Measurements from ENCODE around the gene CAB39L.

CAB39L gene

DNA sequence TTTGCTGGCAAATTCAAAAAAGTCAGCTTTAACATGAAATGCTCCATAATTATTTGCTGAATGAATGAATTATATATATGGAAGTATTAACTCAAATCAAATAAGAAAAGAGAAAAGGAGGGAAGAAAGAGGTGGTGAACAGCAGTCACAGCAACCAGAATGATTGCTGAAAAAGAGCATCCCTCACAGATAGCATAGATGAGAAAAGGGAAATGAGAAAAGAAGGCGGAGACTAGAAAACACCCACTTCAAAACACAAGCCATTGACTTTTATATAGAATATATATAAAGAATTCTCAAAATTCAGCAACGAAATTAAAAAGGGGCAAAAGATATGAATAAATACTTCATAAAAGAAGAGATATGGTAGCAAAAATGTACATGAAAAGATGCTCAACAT lies 75.2 kb downstream of the CAB39L start:
- Histone ChIP-seq H3K79me2 (ENCODE audit: insufficient read depth, low read length) (no peaks in the 10 kb centered on the region), H3F3A (ENCODE audit: low read depth) (no peaks in the 10 kb centered on the region), H4K20me1 (ENCODE audit: insufficient read depth, low read length, poor library complexity, severe bottlenecking) (no peaks in the 10 kb centered on the region), H3K9me2 (replicated peaks; ENCODE audit: low read depth, low read length) (no peaks in the 10 kb centered on the region), H3K9ac (ENCODE audit: low read depth, low read length, poor library complexity, severe bottlenecking) (no peak overlapping the region), H3K27me3 (ENCODE audit: insufficient read depth, low read length, poor library complexity, severe bottlenecking) (peaks cover 47% of the 10 kb centered on the region), H2AFZ (ENCODE audit: low read length) (no peak overlapping the region), H3K36me3 (ENCODE audit: insufficient read depth, low read length) (no peaks in the 10 kb centered on the region), H3K4me1 (ENCODE audit: insufficient read depth, low read length, poor library complexity, severe bottlenecking) (no peaks in the 10 kb centered on the region), H3K4me2 (ENCODE audit: low read depth, low read length, poor library complexity, severe bottlenecking) (no peak overlapping the region), H3K9me3 (ENCODE audit: insufficient read depth, low read depth, low read length) (no peaks in the 10 kb centered on the region), H3K4me3 (ENCODE audit: low read length, poor library complexity, severe bottlenecking) (no peak overlapping the region)
- TF ChIP-seq EZH2phosphoT487 (IDR thresholded peaks at IDR 0.05; ENCODE audit: borderline replicate concordance) (no peak), CTCF (conservative IDR thresholded peaks at IDR 0.05; ENCODE audit: low read length) (no peak)

DNA sequence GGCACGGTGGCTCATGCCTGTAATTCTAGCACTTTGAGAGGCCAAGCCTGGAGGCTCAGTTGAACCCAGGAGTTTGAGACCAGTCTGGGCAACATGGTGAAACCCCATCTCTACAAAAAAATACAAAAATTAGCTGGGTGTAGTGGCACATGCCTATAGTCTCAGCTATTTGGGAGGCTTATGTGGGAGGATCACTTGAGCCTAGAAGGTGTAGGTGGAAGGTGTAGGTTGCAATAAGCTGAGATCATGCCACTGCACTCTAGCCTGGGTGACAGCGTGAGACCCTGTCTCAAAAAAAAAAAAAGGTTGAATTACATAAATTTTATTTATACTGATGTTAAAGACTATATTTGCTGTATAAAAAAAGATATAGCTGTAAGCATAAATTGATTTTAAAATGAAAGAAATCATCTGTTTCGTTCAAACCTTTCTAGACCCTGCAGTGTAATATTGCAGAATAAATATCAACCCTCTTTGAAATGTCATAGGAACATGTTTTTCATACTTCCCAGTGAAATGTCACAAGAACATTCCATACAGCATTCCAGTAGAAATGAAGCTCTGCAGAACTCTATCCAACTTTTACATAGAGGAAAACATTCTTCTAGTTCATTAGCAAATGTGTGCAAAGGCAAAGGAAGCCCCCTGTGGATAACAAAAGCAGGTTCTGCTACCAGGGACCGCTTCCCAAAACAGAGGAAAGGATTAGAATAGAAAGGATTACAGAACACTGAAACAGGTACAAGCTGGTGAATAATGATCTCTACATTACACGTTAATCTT lies 76.0 kb downstream of the CAB39L start:
- TF ChIP-seq EZH2phosphoT487 (IDR thresholded peaks at IDR 0.05; ENCODE audit: borderline replicate concordance), result no peak
- no peak for TF ChIP-seq CTCF (conservative IDR thresholded peaks at IDR 0.05; ENCODE audit: low read length)
- peaks cover 39% of the 10 kb centered on the region for H3K27me3 ChIP-seq (ENCODE audit: insufficient read depth, low read length, poor library complexity, severe bottlenecking)
- no peaks in the 10 kb centered on the region for H3K9me2 ChIP-seq (replicated peaks; ENCODE audit: low read depth, low read length)
- H3F3A ChIP-seq (ENCODE audit: low read depth), result no peaks in the 10 kb centered on the region
- no peak overlapping the region for H3K9ac ChIP-seq (ENCODE audit: low read depth, low read length, poor library complexity, severe bottlenecking)
- H3K4me3 ChIP-seq (ENCODE audit: low read length, poor library complexity, severe bottlenecking), result no peak overlapping the region
- no peak overlapping the region for H2AFZ ChIP-seq (ENCODE audit: low read length)
- no peaks in the 10 kb centered on the region for H3K9me3 ChIP-seq (ENCODE audit: insufficient read depth, low read depth, low read length)
- no peaks in the 10 kb centered on the region for H3K79me2 ChIP-seq (ENCODE audit: insufficient read depth, low read length)
- no peaks in the 10 kb centered on the region for H3K36me3 ChIP-seq (ENCODE audit: insufficient read depth, low read length)
- no peaks in the 10 kb centered on the region for H4K20me1 ChIP-seq (ENCODE audit: insufficient read depth, low read length, poor library complexity, severe bottlenecking)
- no peaks in the 10 kb centered on the region for H3K4me1 ChIP-seq (ENCODE audit: insufficient read depth, low read length, poor library complexity, severe bottlenecking)
- H3K4me2 ChIP-seq (ENCODE audit: low read depth, low read length, poor library complexity, severe bottlenecking), result no peak overlapping the region

- no peak for TF ChIP-seq CTCF (conservative IDR thresholded peaks at IDR 0.05; ENCODE audit: low read length)
- no peak for TF ChIP-seq EZH2phosphoT487 (IDR thresholded peaks at IDR 0.05; ENCODE audit: borderline replicate concordance)
- H3K9me3 ChIP-seq (ENCODE audit: insufficient read depth, low read depth, low read length), result no peaks in the 10 kb centered on the region
- H3F3A ChIP-seq (ENCODE audit: low read depth), result no peaks in the 10 kb centered on the region
- H3K4me2 ChIP-seq (ENCODE audit: low read depth, low read length, poor library complexity, severe bottlenecking), result no peak overlapping the region
- no peak overlapping the region for H3K9ac ChIP-seq (ENCODE audit: low read depth, low read length, poor library complexity, severe bottlenecking)
- H4K20me1 ChIP-seq (ENCODE audit: insufficient read depth, low read length, poor library complexity, severe bottlenecking), result no peaks in the 10 kb centered on the region
- H3K4me1 ChIP-seq (ENCODE audit: insufficient read depth, low read length, poor library complexity, severe bottlenecking), result no peaks in the 10 kb centered on the region
- no peak overlapping the region for H3K4me3 ChIP-seq (ENCODE audit: low read length, poor library complexity, severe bottlenecking)
- no peaks in the 10 kb centered on the region for H3K9me2 ChIP-seq (replicated peaks; ENCODE audit: low read depth, low read length)
- no peaks in the 10 kb centered on the region for H3K36me3 ChIP-seq (ENCODE audit: insufficient read depth, low read length)
- no peaks in the 10 kb centered on the region for H3K79me2 ChIP-seq (ENCODE audit: insufficient read depth, low read length)
- no peak overlapping the region for H2AFZ ChIP-seq (ENCODE audit: low read length)
- H3K27me3 ChIP-seq (ENCODE audit: insufficient read depth, low read length, poor library complexity, severe bottlenecking), result peaks cover 38% of the 10 kb centered on the region
Observed at GRCh38 chr13:49366841-49367240, 77.0 kb downstream of the CAB39L start.
